HG02970 (cell line): ENCODE data around the gene MAGI2.
"Not testable (repeated sequence)": the region's sequence is repeated elsewhere in the genome, so short reads cannot be mapped to it uniquely, and the experiment has no call there.

Source experiments
- ATAC-seq: cut with Tn5 transposase; IDR thresholded peaks from one replicate; pipeline ENCODE4 v1.9.1; 2021; ENCODE audit warnings: mild to moderate bottlenecking, moderate library complexity, moderate number of reproducible peaks; ENCODE audit not compliant: unreplicated experiment, low FRiP score

MAGI2 gene

DNA sequence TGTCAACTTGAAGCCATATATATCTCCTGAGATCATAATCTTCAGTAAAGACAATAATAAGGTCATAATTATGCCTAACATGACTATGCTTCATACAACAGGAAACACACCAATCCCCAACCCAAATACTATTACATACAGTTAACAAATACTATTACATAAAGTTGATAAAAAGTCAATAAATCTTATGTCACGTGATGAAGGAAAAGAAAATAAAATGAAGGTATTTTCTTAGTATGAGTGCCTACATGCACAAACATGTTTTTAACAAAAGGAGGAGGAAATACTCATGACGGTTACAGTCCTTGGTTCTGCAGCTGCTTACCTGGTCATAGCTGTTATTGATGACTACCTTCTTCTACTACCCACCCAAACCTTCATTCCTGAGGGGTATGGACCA lies 844.2 kb downstream of the MAGI2 start:
- no peak for ATAC-seq

DNA sequence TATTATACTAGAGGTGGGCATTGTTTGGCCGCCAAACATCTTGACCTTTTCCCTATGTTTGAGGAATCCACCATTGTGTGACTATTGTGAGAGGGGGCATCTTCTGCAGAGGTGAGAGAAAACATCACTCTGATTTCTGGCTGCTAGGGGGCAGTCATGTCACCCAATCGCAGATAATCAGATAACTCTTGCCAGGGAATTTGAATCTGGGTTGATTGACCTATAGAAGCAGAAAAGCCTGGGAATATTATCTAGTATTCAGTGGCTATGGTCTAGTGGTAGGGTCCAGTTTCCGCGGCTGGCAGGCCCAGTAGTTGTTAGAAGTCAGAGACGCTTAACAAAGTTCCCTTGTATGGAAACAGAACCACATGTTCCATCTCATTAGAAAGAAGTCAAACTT lies 846.4 kb downstream of the MAGI2 start:
- no peak for ATAC-seq

- no peak for ATAC-seq
These were observed 848.3 kb downstream of the MAGI2 start for GRCh38 chr7:78605119-78605518.

DNA sequence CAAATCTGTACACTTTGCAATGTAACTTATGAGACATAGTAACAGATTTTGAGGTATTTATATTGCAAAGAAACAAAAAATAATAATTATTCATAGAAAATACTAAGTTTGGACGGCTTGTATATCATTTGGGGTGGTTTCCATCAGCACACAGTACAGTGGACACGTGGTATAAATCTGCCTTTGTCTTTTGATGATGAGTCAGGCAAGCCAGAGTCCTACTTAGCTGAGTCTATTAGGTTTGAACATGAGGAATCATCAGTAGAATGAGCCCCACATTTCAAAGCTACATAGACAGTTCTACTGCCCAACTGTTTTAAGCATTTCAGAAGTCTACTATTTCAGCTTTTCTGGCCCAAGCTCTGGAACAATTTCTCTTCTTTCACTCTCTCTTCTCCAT lies 851.7 kb downstream of the MAGI2 start:
- ATAC-seq: no peak

- no peak for ATAC-seq
These were observed 859.3 kb downstream of the MAGI2 start for GRCh38 chr7:78594156-78594555.

DNA sequence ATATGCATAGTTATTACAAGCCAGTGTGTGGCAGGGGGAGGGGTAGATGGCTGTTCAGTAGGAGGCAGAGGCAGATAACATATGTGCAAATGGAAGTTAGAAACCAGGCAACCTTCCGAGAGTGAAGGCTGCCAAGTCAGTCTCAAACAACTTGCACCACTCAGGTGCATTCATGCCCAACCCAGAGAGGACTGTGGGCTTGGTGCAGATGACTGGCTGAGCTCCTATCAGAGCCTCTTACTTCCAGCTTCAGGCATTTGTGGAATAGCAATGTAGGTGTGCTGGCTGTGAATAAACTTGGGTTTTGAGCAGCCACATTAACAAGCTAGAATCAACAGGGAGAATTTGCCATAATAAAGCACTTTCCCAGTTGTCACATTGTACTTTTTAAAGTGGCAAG lies 865.1 kb downstream of the MAGI2 start:
- no peak for ATAC-seq

- ATAC-seq: no peak
These were observed 865.9 kb downstream of the MAGI2 start for GRCh38 chr7:78587443-78588044.

DNA sequence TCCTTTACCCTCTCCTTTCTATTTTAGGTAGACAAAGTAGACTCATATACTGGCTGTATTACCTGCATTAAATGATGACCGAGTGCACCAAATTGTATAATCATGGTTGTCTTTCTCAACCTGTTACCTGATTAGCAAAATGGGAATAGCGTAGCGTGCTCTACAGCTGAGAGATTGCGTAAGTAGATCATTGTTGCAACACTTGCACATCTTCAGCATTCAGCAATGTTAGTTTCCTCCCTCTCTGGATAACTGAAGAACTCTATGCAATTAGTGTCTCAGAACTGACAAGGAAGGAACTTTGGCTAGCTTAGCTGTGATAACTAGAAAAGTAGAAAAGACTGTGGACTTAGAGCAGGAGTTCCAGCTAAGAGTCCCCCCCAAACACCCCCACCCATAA lies 867.5 kb downstream of the MAGI2 start:
- no peak for ATAC-seq

DNA sequence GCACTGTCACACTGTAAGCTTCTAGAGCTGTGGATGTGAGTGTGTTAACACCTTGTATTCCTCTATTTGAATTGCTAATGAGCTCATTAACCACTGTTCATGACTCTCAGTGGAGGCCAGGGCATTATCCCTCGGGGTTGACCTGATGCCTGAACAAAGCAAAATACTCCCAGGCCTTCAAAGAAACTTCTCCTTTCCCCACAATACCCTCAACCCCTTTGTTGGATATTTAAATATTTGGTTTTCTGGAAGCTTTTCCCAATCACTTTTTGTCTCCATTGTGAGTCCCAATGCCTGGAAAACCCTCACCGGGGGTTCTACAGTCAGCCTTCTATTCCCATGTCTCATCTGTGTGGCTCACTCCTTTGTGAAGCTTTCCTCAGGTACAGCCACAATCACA lies 874.8 kb downstream of the MAGI2 start:
- ATAC-seq: no peak

GRCh38 chr7:78577174-78577952 lies 876.1 kb downstream of the MAGI2 start:
- ATAC-seq: not testable (repeated sequence)

DNA sequence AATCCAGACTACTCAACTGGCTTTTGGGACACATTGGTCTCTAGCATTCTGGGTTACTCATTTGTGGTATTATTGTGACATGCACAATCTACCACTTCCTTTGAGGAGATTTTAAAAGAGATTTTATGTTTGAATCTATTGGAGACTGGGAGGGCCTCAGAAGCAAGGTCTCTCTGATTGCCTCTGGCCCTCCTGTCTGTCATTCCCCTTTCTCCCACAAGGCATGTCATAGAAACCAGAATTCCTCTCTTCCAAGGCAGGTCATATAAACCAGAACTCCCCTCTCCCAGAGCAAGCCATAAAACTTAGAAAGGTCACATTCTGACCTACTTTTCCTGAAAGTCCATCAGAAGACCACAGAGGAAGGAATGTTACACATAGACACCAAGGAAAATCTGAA lies 877.2 kb downstream of the MAGI2 start:
- no peak for ATAC-seq

GRCh38 chr7:78571292-78571691 lies 882.2 kb downstream of the MAGI2 start:
- ATAC-seq: no peak

GRCh38 chr7:78568690-78569089 lies 884.8 kb downstream of the MAGI2 start:
- no peak for ATAC-seq

- ATAC-seq: no peak
These were observed 885.6 kb downstream of the MAGI2 start for GRCh38 chr7:78567836-78568235.

GRCh38 chr7:78565784-78566183 lies 887.7 kb downstream of the MAGI2 start:
- ATAC-seq: no peak

DNA sequence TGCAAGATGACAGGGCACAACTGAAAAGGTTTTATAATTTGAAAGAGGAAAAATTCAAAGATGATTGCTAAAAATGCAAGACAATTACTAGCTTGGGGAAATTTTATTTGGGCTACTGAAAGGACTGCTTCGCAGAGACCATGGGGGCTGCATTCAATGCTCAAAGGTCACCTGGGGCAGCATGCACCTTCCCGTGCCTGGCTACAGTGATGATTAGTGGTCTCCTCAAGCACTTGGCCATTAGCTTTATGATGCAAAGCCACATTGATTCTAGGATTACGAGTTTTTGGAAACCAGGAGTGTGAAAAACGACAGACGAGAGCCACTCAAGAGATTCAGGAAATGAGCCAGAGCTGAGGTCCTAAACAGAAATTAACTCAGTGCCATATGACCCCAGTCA lies 890.3 kb downstream of the MAGI2 start:
- ATAC-seq: no peak

DNA sequence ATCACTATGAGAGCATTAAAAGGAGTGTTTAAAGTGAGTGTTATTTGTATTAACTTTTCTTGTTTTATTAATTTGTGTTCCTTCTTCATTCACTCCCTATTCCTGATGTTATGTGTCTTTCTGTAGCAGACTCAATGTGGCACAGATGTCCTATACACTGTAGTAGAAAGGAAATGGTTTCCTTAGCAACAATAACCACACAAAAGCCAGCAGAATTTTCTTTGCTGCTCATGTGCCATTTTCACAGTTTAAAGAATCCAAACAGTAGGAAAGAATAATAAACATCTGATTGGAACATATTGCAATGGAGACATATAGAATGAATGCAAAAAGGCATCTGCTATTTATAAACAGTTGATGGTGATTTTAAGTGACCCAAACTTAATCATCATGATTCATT lies 891.3 kb downstream of the MAGI2 start:
- no peak for ATAC-seq

DNA sequence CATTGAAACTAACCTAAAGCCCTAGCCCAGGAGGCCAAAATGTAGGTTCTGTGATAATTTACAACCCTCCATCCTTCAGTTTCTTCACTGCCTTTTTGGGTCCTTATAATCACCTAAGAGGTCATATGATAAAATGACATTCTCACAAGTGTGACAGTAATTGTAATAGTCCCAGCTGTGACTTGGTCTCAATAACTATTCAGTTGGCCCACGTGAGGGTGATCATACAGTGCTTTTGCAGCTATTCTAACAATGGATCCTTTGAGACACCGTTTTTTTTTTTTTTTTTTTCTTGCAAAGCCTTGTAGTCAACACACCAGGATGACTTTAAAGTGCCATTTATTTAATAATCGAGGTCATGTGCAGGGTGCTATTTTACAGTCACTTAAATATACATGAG lies 894.9 kb downstream of the MAGI2 start:
- ATAC-seq: no peak

DNA sequence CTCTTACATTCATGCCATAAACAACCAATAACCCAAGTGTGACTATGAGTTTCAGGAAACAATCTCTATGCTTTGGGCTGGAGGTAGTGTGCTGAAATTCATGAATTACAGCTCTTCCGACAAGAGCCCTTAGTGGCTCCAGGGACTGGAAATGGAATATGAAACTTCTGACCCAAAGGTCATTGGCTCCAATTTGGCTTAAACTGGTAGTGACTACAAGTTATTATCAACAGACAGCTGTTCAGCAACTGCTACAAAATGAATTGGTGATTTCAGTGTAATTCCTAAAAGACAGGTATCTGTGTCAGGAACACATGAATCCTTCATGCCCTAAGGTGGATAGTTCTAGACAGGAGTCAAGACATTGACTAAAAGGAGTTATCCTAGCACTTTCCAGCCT lies 909.5 kb downstream of the MAGI2 start:
- no peak for ATAC-seq

- no peak for ATAC-seq
These were observed 910.5 kb downstream of the MAGI2 start for GRCh38 chr7:78542981-78543380.

- no peak for ATAC-seq
These were observed 910.9 kb downstream of the MAGI2 start for GRCh38 chr7:78542541-78542940.

DNA sequence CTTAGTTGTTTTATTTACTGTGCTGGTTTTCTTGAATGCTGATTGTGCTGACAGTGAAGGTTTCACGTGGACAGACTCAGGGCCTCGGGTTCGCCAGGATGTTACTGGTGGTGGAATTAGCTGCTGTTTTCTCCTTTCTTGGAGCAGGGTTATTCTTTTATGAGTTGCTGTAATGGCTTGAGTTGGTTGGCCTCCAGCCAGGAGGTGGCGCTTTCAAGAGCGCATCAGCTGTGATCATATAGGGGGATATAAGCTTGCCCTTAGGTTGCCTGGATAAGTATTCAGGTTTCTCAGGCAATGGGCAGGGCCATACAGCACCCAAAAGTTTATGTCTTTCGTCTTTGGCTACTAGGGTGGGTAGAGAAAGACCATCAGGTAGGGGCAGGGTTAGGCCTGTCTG lies 913.6 kb downstream of the MAGI2 start:
- no peak for ATAC-seq
